Suppressor macrophage treated with lipopolysaccharide for 1 hour (primary cell): Measurements from ENCODE around the gene TBC1D21.

Experiments used
- DNase-seq, 3 donors: peaks; one replicate each; pipeline ENCODE4 v3.0.0-alpha.2; 2020 to 2022

TBC1D21 gene, protein sequence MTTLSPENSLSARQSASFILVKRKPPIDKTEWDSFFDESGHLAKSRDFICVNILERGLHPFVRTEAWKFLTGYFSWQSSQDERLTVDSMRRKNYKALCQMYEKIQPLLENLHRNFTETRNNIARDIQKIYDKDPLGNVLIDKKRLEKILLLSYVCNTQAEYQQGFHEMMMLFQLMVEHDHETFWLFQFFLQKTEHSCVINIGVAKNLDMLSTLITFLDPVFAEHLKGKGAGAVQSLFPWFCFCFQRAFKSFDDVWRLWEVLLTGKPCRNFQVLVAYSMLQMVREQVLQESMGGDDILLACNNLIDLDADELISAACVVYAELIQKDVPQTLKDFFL

GRCh38 chr15:73873456-73873855, at the start of gene TBC1D21:
Gene TBC1D21 (plus strand): TSS chr15:73873564. CDS start chr15:73873710, 146 bp downstream.
- DNase-seq, result no peak

- no peak for DNase-seq
Observed at GRCh38 chr15:73826711-73827251, 46.6 kb upstream of the TBC1D21 start.

- DNase-seq, result no peak
Observed at GRCh38 chr15:73829523-73829922, 43.8 kb upstream of the TBC1D21 start.

DNA sequence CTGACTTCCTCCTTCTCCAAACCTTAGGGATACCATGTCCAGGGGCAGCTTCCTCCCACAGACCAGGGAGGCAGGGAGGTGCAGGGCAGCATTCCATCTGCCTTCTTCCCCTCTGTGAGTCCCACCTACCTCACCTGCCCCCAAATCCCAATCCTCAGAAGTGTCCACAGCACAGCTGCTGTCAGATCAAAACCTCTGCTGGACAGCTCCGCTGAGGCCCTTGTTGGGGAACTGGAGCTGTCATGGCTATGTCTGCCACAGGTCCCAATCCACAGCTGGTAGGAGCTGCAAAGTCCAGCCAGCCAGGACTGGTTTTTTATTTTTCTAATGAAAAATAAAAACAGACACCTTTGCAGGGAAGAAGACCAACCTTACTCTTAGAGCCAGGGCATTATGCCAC, 40.7 kb upstream of the TBC1D21 start:
- DNase-seq, result no peak

GRCh38 chr15:73836845-73837244, 36.5 kb upstream of the TBC1D21 start:
- no peak for DNase-seq

DNA sequence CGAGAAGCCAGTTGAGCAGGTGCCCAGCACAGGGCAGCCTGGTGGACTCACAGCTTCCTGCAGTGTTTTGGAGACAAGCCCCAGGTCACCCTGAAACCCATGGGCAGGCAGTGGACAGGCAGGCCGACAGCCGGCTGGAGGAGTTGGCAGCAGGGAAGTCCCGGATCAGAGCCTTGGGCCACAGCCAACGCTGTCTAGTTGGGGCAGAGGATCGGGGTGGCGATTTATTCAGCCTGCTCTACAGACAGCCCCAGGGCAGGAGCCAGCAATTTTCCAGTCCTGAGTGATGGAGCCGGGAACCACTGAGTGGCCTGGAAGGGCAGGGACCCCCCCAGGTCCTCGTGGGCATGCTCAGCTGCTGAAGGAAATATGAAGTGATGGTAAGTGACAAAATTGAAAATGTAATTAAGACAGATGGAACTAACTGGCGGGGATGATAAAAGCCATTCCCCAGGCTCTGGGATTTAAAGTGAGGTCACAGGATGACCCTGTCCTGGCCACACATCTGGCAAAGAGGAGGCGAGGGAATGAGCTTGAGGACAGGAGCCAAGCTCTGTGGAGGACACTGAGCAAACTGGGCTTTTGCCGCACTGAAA, 34.4 kb upstream of the TBC1D21 start:
- DNase-seq, result no peak

DNA sequence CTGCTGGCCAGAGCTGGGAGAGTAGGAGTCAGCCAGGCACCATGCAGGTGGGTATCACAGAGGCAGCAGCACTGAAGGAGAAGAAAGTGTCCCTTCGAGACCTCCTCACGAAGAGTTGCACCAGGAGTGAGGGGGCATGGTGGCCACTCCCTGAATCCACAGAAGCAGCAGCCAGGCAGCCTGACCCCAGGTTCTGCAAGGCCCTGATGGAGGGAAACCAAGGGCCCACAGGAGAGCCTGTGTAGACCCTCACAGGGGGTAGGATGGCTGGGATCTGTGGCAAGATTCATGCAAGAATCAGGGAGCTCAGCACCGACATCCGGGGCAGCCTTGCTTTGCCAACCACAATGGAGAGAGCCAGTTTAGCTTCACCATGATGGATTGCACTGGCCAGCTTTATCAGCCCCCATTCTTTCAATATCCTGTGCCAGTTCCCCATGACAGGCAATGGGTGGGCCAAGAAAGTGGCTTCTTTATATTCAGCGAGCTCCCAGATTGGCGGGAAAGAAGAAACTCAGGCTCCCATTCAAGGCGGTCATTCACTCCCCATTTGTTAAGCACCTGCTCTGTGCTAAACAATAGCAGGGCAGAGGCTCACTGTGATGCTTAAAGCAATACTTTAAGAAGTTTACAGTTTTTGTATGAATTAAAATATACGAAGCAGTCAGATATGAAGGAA, 33.5 kb upstream of the TBC1D21 start:
- no peak for DNase-seq

GRCh38 chr15:73840771-73841170, 32.6 kb upstream of the TBC1D21 start:
- DNase-seq, result no peak

- no peak for DNase-seq
Observed at GRCh38 chr15:73841756-73842725, 31.3 kb upstream of the TBC1D21 start.

- DNase-seq, result no peak
Observed at GRCh38 chr15:73843787-73844186, 29.6 kb upstream of the TBC1D21 start.

GRCh38 chr15:73844356-73844755, 29.0 kb upstream of the TBC1D21 start:
- peak in 1 of 3 donors; percentile 6 for DNase-seq

GRCh38 chr15:73845507-73845906, 27.9 kb upstream of the TBC1D21 start:
- no peak for DNase-seq

- DNase-seq, result no peak
Observed at GRCh38 chr15:73845907-73846306, 27.5 kb upstream of the TBC1D21 start.

GRCh38 chr15:73849641-73850040, 23.7 kb upstream of the TBC1D21 start:
- no peak for DNase-seq

GRCh38 chr15:73850228-73850627, 23.1 kb upstream of the TBC1D21 start:
- no peak for DNase-seq

DNA sequence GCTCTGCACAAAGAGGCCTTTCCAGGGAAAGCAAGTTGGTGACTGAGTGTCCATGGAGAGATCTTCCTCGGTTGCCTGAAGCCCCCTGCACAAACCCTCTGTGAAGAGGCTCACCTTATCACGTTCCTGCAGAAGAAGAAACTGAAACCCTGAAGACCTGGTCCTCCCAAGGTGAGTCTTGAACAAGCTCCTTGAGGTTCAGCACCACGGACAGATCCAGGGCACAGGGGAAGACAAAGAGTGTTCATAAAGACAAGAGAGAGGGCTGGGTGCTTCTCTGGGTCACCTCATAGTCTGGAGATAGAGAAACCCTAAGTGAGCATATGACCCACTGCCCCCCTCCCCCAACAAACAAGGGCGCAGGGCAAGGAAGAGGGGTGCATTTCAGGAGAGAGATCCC, 21.7 kb upstream of the TBC1D21 start:
- peak; percentile 54 to 75 (median 57) for DNase-seq

- no peak for DNase-seq
Observed at GRCh38 chr15:73852507-73852906, 20.9 kb upstream of the TBC1D21 start.

- DNase-seq, result no peak
Observed at GRCh38 chr15:73854265-73854664, 19.1 kb upstream of the TBC1D21 start.

DNA sequence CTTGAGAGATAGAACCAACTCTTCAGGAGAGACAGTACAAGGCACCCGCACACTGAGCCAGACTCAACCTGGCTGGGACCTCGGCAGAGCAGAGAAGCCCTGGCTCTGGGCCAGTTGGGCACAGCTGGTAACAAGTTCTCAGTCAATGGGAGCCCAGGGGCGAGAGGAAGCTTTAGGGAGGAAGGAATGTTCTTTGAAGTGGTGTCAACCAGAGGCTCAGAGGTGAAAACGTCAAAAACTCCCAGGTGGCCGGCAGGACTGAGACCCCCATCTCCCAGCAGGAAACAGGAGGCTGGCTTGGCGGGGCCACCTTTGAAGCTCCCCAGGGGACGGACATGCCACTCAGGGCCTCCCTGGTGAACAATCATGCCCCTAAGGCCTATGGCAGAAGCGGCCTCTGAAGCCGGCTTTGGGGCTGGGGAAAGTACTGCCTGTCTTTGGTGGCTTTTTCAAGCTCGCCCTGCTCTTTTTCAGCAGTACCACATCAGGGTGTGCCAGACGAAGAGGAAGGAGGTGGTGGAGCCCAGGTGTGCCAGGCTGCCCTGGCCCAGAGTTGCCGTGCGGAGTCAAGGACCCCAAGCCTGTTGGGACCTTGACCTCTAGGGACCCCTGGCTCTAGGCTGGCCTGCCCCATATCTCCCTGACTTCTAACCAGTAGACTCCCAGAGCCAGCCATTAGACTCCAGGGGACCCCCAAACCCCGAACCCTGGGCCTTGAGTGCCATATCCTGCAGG, 16.7 kb upstream of the TBC1D21 start:
- DNase-seq, result no peak

DNA sequence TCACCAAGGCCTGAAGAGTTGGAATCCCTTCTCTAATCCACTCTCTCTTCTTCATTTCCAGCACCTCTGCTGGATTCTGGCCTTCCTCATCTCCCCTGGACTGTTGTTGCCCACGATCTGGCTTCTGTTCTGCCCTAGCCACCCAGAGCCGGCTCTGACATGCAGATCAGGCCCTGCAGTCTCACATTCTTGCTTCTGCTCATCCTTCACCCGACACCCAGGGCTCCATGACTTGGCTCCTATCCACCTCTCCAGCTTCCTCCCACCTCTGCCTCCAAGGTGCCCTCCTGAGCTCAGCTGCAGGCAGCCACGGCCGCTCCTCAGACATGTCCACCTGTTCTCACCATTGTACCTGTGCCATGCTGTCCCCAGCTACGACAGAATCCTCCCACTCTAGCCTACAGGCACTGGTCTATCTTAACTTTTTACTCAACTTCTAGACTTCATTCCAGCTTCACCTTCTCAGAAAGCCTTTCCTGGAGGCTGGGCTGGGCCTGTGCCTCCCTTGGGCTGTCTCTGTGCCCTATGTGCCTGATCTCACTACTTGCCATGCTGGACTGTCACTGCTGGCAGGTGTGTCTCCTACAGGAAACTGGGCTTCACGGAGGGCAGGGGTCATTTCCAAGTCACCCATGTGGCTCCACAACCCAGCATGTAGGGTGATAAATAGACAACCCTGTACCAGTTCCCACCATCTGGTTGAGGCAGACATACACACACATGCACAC, 16.0 kb upstream of the TBC1D21 start:
- no peak for DNase-seq

DNA sequence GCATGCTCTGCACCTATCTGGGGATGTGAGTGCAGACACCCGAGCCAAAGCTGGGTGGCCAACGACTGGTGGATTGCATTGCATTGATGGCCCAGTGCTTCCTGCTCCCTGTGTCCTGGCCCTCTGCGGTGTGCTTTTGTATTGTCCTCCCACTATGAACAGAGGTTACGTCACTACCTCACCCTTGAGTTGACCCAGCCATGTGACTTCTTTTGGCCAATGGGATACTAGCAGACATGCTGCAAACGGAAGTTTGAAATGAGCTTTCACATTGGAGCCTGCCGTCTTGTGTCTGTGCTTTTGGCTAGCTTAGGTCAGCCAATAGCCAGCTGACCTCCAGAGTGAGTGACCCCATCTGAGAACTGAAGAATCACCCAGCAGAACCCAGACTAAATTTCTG, 15.3 kb upstream of the TBC1D21 start:
- DNase-seq, result no peak
